A673 (cell line): ENCODE results near the gene RFXANK.

ENCODE experiments used
- CTCF ChIP-seq: fragments of 300-800, 200-600 bp; sonication (generic); conservative IDR thresholded peaks from 2 replicates; pipeline ENCODE4 v1.5.1; 2017; ENCODE audit warnings: low read depth, mild to moderate bottlenecking, antibody characterized with exemption, low read length, moderate library complexity, mixed read lengths
- EZH2 ChIP-seq: fragments of 200-600 bp; sonication (generic); IDR thresholded peaks from 2 replicates; pipeline ENCODE4 v1.6.1; 2017; ENCODE audit warnings: borderline replicate concordance, low read depth, mild to moderate bottlenecking, mixed read lengths, antibody characterized with exemption, low read length; ENCODE audit not compliant: poor library complexity, severe bottlenecking

- TF ChIP-seq CTCF (no peak), EZH2 (no peak)
These were observed 21.8 kb upstream of the RFXANK start, which contains the start of gene MEF2B for GRCh38 chr19:19170053-19170872.
